Activated CD8-positive, alpha-beta memory T cell treated with anti-CD3 and anti-CD28 coated beads, Interleukin-2, amount 50 U/mL, for 24 hours (primary cell): ENCODE results near the gene PEX14.

ENCODE experiments used
- DNase-seq: peaks from one replicate; pipeline ENCODE4 v3.0.0-alpha.2; 2020; ENCODE audit errors: extremely low read depth

Gene PEX14

GRCh38 chr1:10596780-10597179, 122.0 kb downstream of the PEX14 start:
- no peak for DNase-seq

DNA sequence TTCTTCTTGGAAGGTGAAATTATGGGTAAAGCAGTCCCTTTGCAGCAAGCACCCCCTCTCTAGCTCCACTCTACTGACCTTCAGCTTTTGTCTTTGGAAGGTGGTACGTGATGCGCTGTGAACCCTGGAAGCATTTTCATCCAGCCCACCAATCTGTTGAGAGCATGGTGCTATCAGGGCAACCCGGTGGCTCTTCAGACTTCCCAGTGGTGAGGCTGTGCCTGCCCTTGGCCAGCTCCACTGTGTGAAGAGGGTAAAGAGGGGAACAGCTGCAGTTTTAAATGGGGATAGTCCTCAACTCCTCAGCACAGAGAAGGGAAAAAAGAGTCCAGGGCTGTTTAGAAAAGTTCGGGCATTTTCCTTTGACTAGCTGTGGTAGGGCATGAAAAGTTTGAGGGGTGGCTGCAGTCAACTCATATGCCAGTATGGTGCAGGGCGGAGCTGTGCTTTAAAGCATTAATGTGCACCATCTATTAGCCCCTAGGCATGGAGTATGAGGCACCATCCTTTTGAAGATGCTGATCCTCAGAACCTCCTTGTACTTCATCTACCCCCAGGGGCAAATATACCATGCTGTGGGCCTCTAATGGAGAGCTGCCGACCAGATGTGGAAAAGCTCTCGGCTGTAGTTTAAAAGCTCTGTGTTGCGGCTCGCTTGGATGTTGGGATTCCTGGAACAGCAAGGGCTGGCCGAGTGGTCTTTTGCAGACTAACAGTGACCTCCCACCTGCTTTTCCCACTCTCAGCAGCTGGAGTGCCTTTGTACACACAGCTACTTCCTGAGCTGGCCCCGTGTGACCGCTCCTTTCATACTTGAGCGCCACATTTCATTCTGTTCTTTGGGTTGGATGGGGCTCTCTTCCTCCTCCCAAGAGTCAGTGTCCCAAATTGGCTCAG, 123.0 kb downstream of the PEX14 start:
- DNase-seq, result no peak

- no peak for DNase-seq
These were observed 123.6 kb downstream of the PEX14 start for GRCh38 chr1:10598389-10598702.

DNA sequence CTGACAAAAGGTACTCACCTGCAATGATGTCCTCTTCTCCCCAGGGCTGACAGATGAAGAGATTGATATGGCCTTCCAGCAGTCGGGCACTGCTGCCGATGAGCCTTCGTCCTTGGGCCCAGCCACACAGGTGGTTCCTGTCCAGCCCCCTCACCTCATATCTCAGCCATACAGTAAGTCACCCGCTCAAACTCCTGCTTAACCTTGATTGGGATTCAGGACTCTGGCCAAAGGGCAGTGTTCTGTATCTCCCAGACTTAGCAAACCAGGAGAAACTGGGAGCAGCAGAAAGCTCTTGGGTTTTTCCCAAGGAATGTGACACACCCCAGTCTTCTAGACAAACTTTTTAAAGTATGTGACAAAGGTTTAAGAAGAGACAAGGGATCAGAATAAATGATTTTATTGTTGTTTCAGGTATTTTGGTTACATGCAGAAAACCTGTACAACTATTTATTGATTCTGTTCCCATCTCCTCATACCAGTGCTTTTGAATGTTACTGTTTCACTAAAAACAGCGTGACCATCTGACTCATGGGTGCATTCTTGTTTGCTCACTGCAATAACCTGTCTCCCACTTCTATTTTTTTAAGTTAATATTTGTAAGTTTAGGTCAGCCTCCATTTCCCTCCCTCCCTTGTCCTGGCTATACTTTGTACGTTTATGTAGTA, 124.6 kb downstream of the PEX14 start:
- DNase-seq, result no peak

DNA sequence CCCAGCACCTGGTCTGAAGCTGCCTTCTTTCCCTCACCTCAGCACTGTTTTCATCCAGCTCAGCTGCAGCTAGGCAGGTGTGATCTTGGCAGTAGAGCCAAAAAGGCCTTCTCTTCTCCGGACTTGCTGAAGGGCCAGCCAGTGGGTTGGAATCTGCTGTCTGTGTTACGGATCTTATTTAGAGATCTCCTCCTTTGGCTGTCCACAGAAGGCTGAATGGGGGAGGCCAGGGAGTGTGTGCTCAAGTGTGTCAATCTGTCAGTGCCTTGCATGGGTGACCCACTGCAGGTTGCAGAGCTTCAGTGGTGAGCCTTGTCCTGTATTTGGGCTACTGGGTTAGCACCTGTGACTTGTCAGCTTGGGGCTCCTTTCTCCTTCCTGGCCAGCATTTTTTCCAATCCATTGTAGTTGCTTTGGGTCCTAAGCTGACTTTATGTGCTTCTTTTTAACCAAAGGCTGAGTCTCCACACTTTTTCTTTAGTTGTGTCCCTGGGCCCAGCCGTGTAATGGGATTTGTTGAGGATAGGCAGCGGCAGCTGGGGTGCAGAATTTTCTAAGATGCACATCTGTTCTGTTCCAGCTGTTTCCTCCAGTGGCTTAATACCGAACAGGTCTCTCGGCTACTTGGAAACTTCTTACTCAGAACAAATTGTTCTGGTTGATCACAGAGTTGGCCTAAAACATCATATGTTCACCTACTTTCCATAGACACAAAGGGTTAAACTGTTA, 126.8 kb downstream of the PEX14 start:
- DNase-seq, result no peak

- DNase-seq, result no peak
These were observed 128.2 kb downstream of the PEX14 start for GRCh38 chr1:10602936-10603335.

GRCh38 chr1:10604966-10605365, 130.2 kb downstream of the PEX14 start:
- DNase-seq, result no peak

DNA sequence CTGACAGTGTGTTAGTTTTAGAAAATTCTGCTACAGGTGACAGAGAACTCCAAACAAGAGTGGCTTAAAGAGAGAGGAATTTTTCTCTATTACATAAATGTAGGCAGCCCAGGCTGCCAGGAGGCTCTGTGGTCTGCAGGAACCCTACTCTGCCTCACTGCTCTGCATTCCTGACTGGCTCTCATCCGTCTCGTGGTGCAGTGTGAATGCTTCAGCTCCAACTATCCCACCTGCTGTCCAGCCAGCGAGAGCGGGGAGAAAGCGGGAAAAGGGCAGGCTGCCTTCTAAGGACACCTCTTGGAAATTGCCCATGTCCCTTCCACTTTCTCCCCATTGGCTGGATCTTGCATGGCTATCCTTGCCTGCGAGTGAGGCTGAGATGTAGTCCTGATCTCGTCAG, 131.3 kb downstream of the PEX14 start:
- no peak for DNase-seq

DNA sequence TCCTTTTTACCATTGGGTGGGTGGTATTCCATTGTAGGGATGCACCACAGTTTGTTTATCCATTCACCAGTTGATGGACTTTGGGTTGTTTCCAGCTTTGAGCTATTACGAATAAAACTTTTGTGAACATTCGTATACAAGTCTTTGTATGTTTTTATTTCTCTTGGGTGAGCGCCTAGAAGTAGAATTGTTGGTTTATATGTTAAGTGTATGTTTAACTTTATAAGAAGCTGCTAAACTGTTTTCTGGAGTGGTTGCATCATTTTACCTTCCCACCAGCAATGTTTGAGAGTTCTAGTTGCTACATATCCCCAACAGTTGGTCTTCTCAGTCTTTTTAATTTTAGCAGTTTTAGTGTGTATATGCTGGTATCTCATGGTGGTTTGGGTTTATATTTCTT, 132.5 kb downstream of the PEX14 start:
- DNase-seq, result no peak

DNA sequence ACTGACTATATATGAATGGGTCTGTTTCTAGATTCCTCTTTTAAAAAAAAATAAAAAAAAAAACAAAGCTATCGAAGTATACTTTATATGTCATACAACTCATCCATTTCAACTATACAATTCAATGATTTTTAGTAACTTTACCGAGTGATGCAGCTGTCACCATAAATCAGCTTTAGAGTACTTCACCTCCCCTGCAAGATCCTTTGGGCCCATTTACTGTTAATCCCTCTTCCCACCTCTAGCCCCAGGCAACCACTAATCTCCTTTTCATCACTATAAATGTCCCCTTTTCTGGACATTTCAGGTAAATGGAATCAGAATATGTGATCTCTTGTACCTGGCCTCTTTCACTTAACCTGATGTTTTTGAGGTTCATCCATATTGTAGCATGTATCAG, 133.9 kb downstream of the PEX14 start:
- no peak for DNase-seq

DNA sequence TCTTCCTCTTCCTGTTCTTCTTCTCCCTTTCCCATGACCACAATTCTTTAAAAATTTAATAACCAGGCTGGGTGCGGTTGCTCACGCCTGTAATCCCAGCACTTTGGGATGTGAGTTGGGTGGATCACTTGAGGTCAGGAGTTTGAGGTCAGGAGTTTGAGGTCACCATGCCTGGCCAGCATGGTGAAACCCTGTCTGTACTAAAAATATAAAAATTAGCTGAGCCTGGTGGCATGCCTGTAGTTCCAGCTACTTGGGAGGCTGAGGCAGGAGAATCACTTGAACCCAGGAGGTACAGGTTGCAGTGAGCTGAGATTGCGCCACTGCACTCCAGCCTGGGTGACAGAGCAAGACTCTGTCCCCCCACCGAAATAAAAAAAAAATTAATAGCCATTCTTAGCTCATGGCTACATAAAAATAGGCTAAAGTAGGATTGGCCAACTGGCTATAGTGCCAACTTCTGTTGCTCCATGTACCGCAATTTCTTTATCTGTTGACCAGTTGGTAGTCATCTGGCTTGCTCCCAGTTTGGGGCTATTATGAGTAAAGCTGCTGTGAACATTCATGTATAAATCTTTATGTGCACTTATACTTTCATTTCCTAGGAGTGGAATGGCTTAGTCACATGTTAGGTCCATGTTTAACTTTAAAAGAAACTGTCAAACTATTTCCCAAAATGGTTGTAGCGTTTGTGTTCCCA, 136.3 kb downstream of the PEX14 start:
- no peak for DNase-seq

GRCh38 chr1:10612436-10613160, 137.8 kb downstream of the PEX14 start:
- no peak for DNase-seq

- DNase-seq, result no peak
These were observed 138.6 kb downstream of the PEX14 start for GRCh38 chr1:10613340-10613739.

GRCh38 chr1:10613861-10614260, 139.1 kb downstream of the PEX14 start:
- no peak for DNase-seq

GRCh38 chr1:10614377-10615225, 139.9 kb downstream of the PEX14 start:
- no peak for DNase-seq

DNA sequence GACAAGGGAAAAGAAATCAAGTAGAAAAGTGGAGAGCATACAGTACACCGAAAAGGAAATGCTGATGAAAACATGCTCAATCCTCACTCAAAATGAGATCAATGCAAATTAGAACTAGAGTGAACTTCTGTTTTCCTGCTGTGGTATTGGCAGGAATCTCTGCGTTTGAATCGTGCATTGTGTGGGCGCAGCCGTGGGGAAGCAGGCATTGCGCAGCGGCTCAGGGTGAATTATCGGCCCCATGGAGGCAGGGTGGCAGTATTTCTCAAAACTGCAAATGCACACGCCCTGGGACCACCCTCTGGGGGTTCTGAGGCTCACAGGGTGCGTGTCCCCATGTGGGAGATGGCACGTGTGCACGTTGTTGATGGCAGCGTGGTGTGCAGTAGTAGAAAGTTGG, 140.6 kb downstream of the PEX14 start:
- no peak for DNase-seq

GRCh38 chr1:10615932-10616671, 141.4 kb downstream of the PEX14 start:
- no peak for DNase-seq

GRCh38 chr1:10616696-10617095, 141.9 kb downstream of the PEX14 start:
- DNase-seq, result no peak

DNA sequence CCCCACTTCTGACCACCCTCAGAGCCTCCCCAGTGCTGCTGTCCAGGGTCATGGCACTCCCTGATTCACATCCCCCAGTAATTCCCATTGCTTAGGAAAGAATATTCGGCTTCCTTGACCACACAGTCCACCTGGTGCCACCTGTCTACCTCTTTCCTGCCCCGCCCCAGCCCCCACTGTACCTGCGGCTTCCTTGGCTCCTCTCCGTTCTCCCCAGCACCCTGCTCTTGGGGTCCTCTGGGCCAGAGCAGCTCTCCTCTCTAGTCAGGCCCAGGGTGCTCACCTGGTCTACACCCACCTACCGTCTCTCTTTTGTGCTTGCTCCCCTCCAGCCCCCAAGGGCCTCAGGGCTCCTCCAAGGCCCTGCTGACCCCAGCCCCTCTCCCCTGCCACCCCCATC, 142.6 kb downstream of the PEX14 start:
- no peak for DNase-seq
